A673 (cell line): ENCODE data around the gene TCAF1.

Source experiments
- EZH2 ChIP-seq: fragments of 200-600 bp; sonication (generic); IDR thresholded peaks from 2 replicates; pipeline ENCODE4 v1.6.1; 2017; ENCODE audit warnings: borderline replicate concordance, low read depth, mild to moderate bottlenecking, mixed read lengths, antibody characterized with exemption, low read length; ENCODE audit not compliant: poor library complexity, severe bottlenecking
- TF ChIP-seq, protein P1 (sequence below): fragments of 300-800, 200-600 bp; sonication (generic); conservative IDR thresholded peaks from 2 replicates; pipeline ENCODE4 v1.5.1; 2017; ENCODE audit warnings: low read depth, mild to moderate bottlenecking, antibody characterized with exemption, low read length, moderate library complexity, mixed read lengths

DNA sequence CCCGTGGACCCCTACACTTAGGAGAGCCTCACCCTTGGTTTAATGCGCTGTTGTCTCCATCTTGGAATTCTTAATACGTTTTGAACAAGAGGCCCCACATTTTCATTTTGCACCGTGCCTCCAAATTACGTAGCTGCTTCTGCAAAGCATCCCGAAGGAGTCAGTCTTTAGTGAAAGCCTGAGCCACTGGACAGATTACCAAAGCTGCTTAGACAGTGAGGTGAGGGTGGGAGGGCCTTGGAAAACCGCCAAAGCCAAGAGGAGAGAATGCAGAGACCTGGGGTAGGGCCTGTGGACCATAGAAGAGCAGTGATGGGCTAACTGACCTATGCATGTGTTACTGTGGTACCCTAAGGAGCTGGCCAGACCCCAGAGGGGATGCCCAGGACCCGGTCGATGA is 4.2 kb upstream of the TCAF1 start:
- TF ChIP-seq, protein P1, sequence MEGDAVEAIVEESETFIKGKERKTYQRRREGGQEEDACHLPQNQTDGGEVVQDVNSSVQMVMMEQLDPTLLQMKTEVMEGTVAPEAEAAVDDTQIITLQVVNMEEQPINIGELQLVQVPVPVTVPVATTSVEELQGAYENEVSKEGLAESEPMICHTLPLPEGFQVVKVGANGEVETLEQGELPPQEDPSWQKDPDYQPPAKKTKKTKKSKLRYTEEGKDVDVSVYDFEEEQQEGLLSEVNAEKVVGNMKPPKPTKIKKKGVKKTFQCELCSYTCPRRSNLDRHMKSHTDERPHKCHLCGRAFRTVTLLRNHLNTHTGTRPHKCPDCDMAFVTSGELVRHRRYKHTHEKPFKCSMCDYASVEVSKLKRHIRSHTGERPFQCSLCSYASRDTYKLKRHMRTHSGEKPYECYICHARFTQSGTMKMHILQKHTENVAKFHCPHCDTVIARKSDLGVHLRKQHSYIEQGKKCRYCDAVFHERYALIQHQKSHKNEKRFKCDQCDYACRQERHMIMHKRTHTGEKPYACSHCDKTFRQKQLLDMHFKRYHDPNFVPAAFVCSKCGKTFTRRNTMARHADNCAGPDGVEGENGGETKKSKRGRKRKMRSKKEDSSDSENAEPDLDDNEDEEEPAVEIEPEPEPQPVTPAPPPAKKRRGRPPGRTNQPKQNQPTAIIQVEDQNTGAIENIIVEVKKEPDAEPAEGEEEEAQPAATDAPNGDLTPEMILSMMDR: no peak
- TF ChIP-seq EZH2: no peak
